Fibroblast of lung (primary cell): ENCODE measurements around the gene KRTAP1-4. TPM values are rescaled to one million over a fixed set of nuclear protein-coding genes. Genes with fewer than 3 reads are reported as not detected.
A peak's percentile ranks its signal among the peaks of the same experiment; 100 is the strongest.

Source experiments
- DNase-seq, 2 donors: peaks; one replicate each; pipeline versions ENCODE4 v3.0.0 to v3.0.0-alpha.2; 2010; ENCODE audit warnings: low read depth in 2 of 2
- H2AFZ ChIP-seq: 2 replicates; pipeline ENCODE4 v1.5.1; 2012; ENCODE audit warnings: low read length, control low read depth, inconsistent platforms
- H3K27ac ChIP-seq: 2 replicates; pipeline ENCODE4 v1.5.1; 2011; ENCODE audit warnings: low read length, control low read depth; ENCODE audit not compliant: insufficient read depth
- H3K27me3 ChIP-seq: 2 replicates; pipeline ENCODE4 v1.5.1; 2011; ENCODE audit warnings: mild to moderate bottlenecking, low read length; ENCODE audit not compliant: control insufficient read depth, insufficient read depth
- H3K36me3 ChIP-seq: 2 replicates; pipeline ENCODE4 v1.5.1; 2011; ENCODE audit warnings: low read length; ENCODE audit not compliant: control insufficient read depth, insufficient read depth
- H3K4me1 ChIP-seq: 2 replicates; pipeline ENCODE4 v1.5.1; 2011; ENCODE audit warnings: low read length; ENCODE audit not compliant: control insufficient read depth, insufficient read depth; ENCODE audit errors: extremely low read depth
- H3K4me2 ChIP-seq: 2 replicates; pipeline ENCODE4 v1.5.1; 2011; ENCODE audit warnings: low read length, control low read depth; ENCODE audit not compliant: insufficient read depth; ENCODE audit errors: extremely low read depth
- H3K4me3 ChIP-seq, 4 experiments: fragments of 200-600 bp in 1 of 4; sonication (generic) in 1 of 4; replicated peaks in 1 of 4; 2 replicates each; pipeline ENCODE4 v1.5.1; 2011 to 2016; ENCODE audit warnings: low read length in 4 of 4, low read depth in 3 of 4, mild to moderate bottlenecking in 3 of 4, control low read depth in 2 of 4, inconsistent platforms in 1 of 4, mixed read lengths in 1 of 4; ENCODE audit not compliant: insufficient read depth in 1 of 4; ENCODE audit errors: control extremely low read depth in 1 of 4
- H3K79me2 ChIP-seq: 2 replicates; pipeline ENCODE4 v1.5.1; 2012; ENCODE audit warnings: mild to moderate bottlenecking, low read length, inconsistent platforms; ENCODE audit not compliant: control insufficient read depth, insufficient read depth
- H3K9ac ChIP-seq: 2 replicates; pipeline ENCODE4 v1.5.1; 2011; ENCODE audit warnings: mild to moderate bottlenecking, low read length, control low read depth; ENCODE audit not compliant: insufficient read depth
- H3K9me3 ChIP-seq: 2 replicates; pipeline ENCODE4 v1.5.1; 2012; ENCODE audit warnings: low read depth, low read length; ENCODE audit not compliant: control insufficient read depth, insufficient read depth
- H4K20me1 ChIP-seq: 2 replicates; pipeline ENCODE4 v1.5.1; 2011; ENCODE audit warnings: low read length; ENCODE audit not compliant: control insufficient read depth, insufficient read depth; ENCODE audit errors: extremely low read depth
- EZH2 ChIP-seq: IDR thresholded peaks from 2 replicates; pipeline ENCODE4 v1.5.1; 2012; ENCODE audit warnings: low read length, control low read depth, mild to moderate bottlenecking; ENCODE audit errors: missing control alignments
- polyA plus RNA-seq, 2 donors: library from polyadenylated mRNA; depleted of rRNA in 1 of 2; stranded (reverse) in 1 of 2; unstranded in 1 of 2; fragments of >200 nt; gene quantifications; 2 replicates each; pipeline ENCODE4 v1.2.1, GENCODE V29; 2011 to 2012; ENCODE audit warnings: missing spikeins in 1 of 2
- total RNA-seq: library from RNA; depleted of rRNA; stranded (reverse); fragments of >200 nt; gene quantifications from 2 replicates; pipeline ENCODE4 v1.2.1, GENCODE V29; 2014
- TF ChIP-seq, protein P1 (sequence below), 2 donors: IDR thresholded peaks in 1 of 2; conservative IDR thresholded peaks in 1 of 2; 1 replicate in 1 of 2; 2 replicates in 1 of 2; pipeline ENCODE4 v1.5.1; 2011 to 2012; ENCODE audit warnings: low read length in 2 of 2, control low read depth in 1 of 2, inconsistent platforms in 1 of 2, low read depth in 1 of 2, mild to moderate bottlenecking in 1 of 2

Gene KRTAP1-4
- total and polyA plus RNA-seq, 2 donors (not counting 1 experiment from before 2014, with no cell fraction given), result not detected

DNA sequence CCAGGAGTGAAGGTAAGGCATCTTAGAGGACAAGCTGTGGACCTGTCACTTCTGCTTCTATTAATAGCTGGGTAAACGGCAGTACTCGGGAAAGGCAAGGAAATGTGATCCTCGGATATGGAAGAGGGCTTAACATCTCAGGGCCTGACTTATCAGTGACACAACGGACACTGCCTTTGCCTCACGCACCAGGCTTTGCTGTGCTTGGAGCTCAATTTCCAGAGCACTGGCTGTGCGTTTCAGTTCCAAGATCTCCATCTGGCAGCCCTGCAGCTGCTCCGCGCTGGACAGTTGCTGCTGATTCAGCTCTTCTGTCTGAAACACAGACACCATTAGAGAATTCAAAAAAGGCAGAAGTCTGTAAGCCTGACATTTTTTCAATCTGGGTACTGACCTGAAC lies 49.4 kb downstream of the KRTAP1-4 start:
- peak in 1 of 2 donors; percentile 53 for DNase-seq
- peaks cover 6% of the 10 kb centered on the region for H3K4me1 ChIP-seq
- H3K4me2 ChIP-seq, result peak overlapping the region; percentile 69
- no peaks in the 10 kb centered on the region for H3K79me2 ChIP-seq
- H3K4me3 ChIP-seq, result peak overlapping the region in 1 of 4 experiments; percentile 15
- no peaks in the 10 kb centered on the region for H3K9me3 ChIP-seq
- H4K20me1 ChIP-seq, result no peaks in the 10 kb centered on the region
- H3K9ac ChIP-seq, result no peak overlapping the region
- no peaks in the 10 kb centered on the region for H3K36me3 ChIP-seq
- no peak for TF ChIP-seq EZH2
- TF ChIP-seq, protein P1, sequence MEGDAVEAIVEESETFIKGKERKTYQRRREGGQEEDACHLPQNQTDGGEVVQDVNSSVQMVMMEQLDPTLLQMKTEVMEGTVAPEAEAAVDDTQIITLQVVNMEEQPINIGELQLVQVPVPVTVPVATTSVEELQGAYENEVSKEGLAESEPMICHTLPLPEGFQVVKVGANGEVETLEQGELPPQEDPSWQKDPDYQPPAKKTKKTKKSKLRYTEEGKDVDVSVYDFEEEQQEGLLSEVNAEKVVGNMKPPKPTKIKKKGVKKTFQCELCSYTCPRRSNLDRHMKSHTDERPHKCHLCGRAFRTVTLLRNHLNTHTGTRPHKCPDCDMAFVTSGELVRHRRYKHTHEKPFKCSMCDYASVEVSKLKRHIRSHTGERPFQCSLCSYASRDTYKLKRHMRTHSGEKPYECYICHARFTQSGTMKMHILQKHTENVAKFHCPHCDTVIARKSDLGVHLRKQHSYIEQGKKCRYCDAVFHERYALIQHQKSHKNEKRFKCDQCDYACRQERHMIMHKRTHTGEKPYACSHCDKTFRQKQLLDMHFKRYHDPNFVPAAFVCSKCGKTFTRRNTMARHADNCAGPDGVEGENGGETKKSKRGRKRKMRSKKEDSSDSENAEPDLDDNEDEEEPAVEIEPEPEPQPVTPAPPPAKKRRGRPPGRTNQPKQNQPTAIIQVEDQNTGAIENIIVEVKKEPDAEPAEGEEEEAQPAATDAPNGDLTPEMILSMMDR (conservative IDR thresholded peaks at IDR 0.05 in 1 of 2, IDR thresholded peaks at IDR 0.05 in 1 of 2; ENCODE audit: low read depth in 1 of 2, low read length in 2 of 2), result no peak
- peak overlapping the region; percentile 84 for H2AFZ ChIP-seq
- H3K27me3 ChIP-seq, result no peaks in the 10 kb centered on the region
- no peak overlapping the region for H3K27ac ChIP-seq

DNA sequence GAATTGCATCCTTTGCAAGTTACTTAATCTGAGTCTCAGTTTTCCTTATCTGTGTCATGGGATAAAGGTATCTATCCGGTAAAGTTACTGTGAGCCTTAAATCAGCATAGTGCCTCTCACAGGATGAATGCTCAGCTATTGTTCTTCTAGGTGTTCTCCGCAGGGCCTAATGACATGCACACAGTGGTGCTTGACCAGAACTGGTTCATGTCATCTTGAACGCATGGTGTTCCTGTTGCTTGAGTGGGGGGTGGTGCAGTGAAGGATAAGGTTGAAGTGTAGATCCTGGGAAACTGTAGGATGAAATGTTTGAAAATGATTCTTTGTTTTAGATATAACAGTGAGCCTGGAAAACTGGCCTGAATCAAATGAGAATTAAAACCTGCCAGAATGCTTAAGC lies 49.9 kb downstream of the KRTAP1-4 start:
- Histone ChIP-seq H3K4me3 (no peak overlapping the region), H3K4me1 (peaks cover 6% of the 10 kb centered on the region), H3K36me3 (no peaks in the 10 kb centered on the region), H3K27ac (no peak overlapping the region), H3K9me3 (no peaks in the 10 kb centered on the region), H3K9ac (no peak overlapping the region), H3K27me3 (no peaks in the 10 kb centered on the region), H3K79me2 (no peaks in the 10 kb centered on the region), H3K4me2 (no peak overlapping the region), H4K20me1 (no peaks in the 10 kb centered on the region), H2AFZ (no peak overlapping the region)
- DNase-seq, result no peak
- TF ChIP-seq EZH2, result no peak
- TF ChIP-seq, protein P1 (conservative IDR thresholded peaks at IDR 0.05 in 1 of 2, IDR thresholded peaks at IDR 0.05 in 1 of 2; ENCODE audit: low read depth in 1 of 2, low read length in 2 of 2), result no peak

Other genes with a start within 250 kb of the KRTAP1-4 start
Only the 30 nearest of the 38 such genes appear.
- gene KRT12, start 163.0 kb downstream of the KRTAP1-4 start, total RNA-seq, result not detected in 2 replicates
- gene KRT12, start 163.0 kb downstream of the KRTAP1-4 start, polyA plus RNA-seq, result not detected in 2 replicates
- gene KRT20, start 145.0 kb downstream of the KRTAP1-4 start, total RNA-seq, result not detected in 2 replicates
- not detected in 2 replicates for gene KRT20, start 145.0 kb downstream of the KRTAP1-4 start, polyA plus RNA-seq
- gene KRT23, start 92.5 kb downstream of the KRTAP1-4 start, total RNA-seq, result not detected in 2 replicates
- gene KRT23, start 92.5 kb downstream of the KRTAP1-4 start, polyA plus RNA-seq, result 0.11 and 0.17 TPM in 2 replicates
- 0.26 and 0.33 TPM in 2 replicates for gene KRT39, start 63.2 kb downstream of the KRTAP1-4 start, total RNA-seq
- gene KRT39, start 63.2 kb downstream of the KRTAP1-4 start, polyA plus RNA-seq, result 0.19 and 0.22 TPM in 2 replicates
- gene KRT40, start 45.9 kb downstream of the KRTAP1-4 start, total RNA-seq, result not detected in 2 replicates
- 0.03 and 0.05 TPM in 2 replicates for gene KRT40, start 45.9 kb downstream of the KRTAP1-4 start, polyA plus RNA-seq
- not detected in 2 replicates for gene KRTAP3-3, start 36.0 kb downstream of the KRTAP1-4 start, total RNA-seq
- gene KRTAP3-3, start 36.0 kb downstream of the KRTAP1-4 start, polyA plus RNA-seq, result not detected in 2 replicates
- not detected in 2 replicates for gene KRTAP3-2, start 30.3 kb downstream of the KRTAP1-4 start, total RNA-seq
- gene KRTAP3-2, start 30.3 kb downstream of the KRTAP1-4 start, polyA plus RNA-seq, result not detected in 2 replicates
- gene KRTAP3-1, start 21.1 kb downstream of the KRTAP1-4 start, total RNA-seq, result not detected in 2 replicates
- not detected in 2 replicates for gene KRTAP3-1, start 21.1 kb downstream of the KRTAP1-4 start, polyA plus RNA-seq
- gene KRTAP1-5, start 3.0 kb downstream of the KRTAP1-4 start, total RNA-seq, result 0.17 TPM in 1 of 2 replicates, not detected in the other
- gene KRTAP1-5, start 3.0 kb downstream of the KRTAP1-4 start, polyA plus RNA-seq, result 6.2 and 6.3 TPM in 2 replicates
- not detected in 2 replicates for gene KRTAP1-3, start 4.7 kb upstream of the KRTAP1-4 start, total RNA-seq
- not detected in 2 replicates for gene KRTAP1-3, start 4.7 kb upstream of the KRTAP1-4 start, polyA plus RNA-seq
- gene KRTAP1-1, start 11.3 kb upstream of the KRTAP1-4 start, total RNA-seq, result not detected in 2 replicates
- 0.25 and 0.64 TPM in 2 replicates for gene KRTAP1-1, start 11.3 kb upstream of the KRTAP1-4 start, polyA plus RNA-seq
- not detected in 2 replicates for gene KRTAP2-1, start 17.1 kb upstream of the KRTAP1-4 start, total RNA-seq
- gene KRTAP2-1, start 17.1 kb upstream of the KRTAP1-4 start, polyA plus RNA-seq, result not detected in 2 replicates
- not detected in 2 replicates for gene KRTAP2-2, start 25.0 kb upstream of the KRTAP1-4 start, total RNA-seq
- not detected in 2 replicates for gene KRTAP2-2, start 25.0 kb upstream of the KRTAP1-4 start, polyA plus RNA-seq
- gene KRTAP2-3, start 29.9 kb upstream of the KRTAP1-4 start, total RNA-seq, result not detected in 2 replicates
- gene KRTAP2-3, start 29.9 kb upstream of the KRTAP1-4 start, polyA plus RNA-seq, result 0.84 and 2.6 TPM in 2 replicates
- not detected in 2 replicates for gene KRTAP2-4, start 35.7 kb upstream of the KRTAP1-4 start, total RNA-seq
- gene KRTAP2-4, start 35.7 kb upstream of the KRTAP1-4 start, polyA plus RNA-seq, result not detected in 2 replicates
- not detected in 2 replicates for gene KRTAP4-7, start 54.0 kb upstream of the KRTAP1-4 start, total RNA-seq
- not detected in 2 replicates for gene KRTAP4-7, start 54.0 kb upstream of the KRTAP1-4 start, polyA plus RNA-seq
- gene KRTAP4-8, start 67.9 kb upstream of the KRTAP1-4 start, total RNA-seq, result not detected in 2 replicates
- gene KRTAP4-8, start 67.9 kb upstream of the KRTAP1-4 start, polyA plus RNA-seq, result not detected in 2 replicates
- not detected in 2 replicates for gene KRTAP4-16, start 72.0 kb upstream of the KRTAP1-4 start, total RNA-seq
- not detected in 2 replicates for gene KRTAP4-16, start 72.0 kb upstream of the KRTAP1-4 start, polyA plus RNA-seq
- gene KRTAP4-9, start 75.2 kb upstream of the KRTAP1-4 start, total RNA-seq, result not detected in 2 replicates
- not detected in 2 replicates for gene KRTAP4-9, start 75.2 kb upstream of the KRTAP1-4 start, polyA plus RNA-seq
- gene KRTAP4-11, start 88.2 kb upstream of the KRTAP1-4 start, total RNA-seq, result not detected in 2 replicates
- gene KRTAP4-11, start 88.2 kb upstream of the KRTAP1-4 start, polyA plus RNA-seq, result not detected in 2 replicates
- not detected in 2 replicates for gene KRTAP4-12, start 94.0 kb upstream of the KRTAP1-4 start, total RNA-seq
- 0.23 TPM in 1 of 2 replicates, not detected in the other for gene KRTAP4-12, start 94.0 kb upstream of the KRTAP1-4 start, polyA plus RNA-seq
- gene KRTAP4-6, start 110.3 kb upstream of the KRTAP1-4 start, total RNA-seq, result not detected in 2 replicates
- gene KRTAP4-6, start 110.3 kb upstream of the KRTAP1-4 start, polyA plus RNA-seq, result not detected in 2 replicates
- not detected in 2 replicates for gene KRTAP4-5, start 119.6 kb upstream of the KRTAP1-4 start, total RNA-seq
- gene KRTAP4-5, start 119.6 kb upstream of the KRTAP1-4 start, polyA plus RNA-seq, result not detected in 2 replicates
- not detected in 2 replicates for gene KRTAP4-4, start 130.6 kb upstream of the KRTAP1-4 start, total RNA-seq
- gene KRTAP4-4, start 130.6 kb upstream of the KRTAP1-4 start, polyA plus RNA-seq, result not detected in 2 replicates
- not detected in 2 replicates for gene KRTAP4-3, start 138.0 kb upstream of the KRTAP1-4 start, total RNA-seq
- not detected in 2 replicates for gene KRTAP4-3, start 138.0 kb upstream of the KRTAP1-4 start, polyA plus RNA-seq
- not detected in 2 replicates for gene KRTAP4-2, start 148.0 kb upstream of the KRTAP1-4 start, total RNA-seq
- gene KRTAP4-2, start 148.0 kb upstream of the KRTAP1-4 start, polyA plus RNA-seq, result not detected in 2 replicates
- gene KRTAP4-1, start 154.7 kb upstream of the KRTAP1-4 start, total RNA-seq, result not detected in 2 replicates
- gene KRTAP4-1, start 154.7 kb upstream of the KRTAP1-4 start, polyA plus RNA-seq, result not detected in 2 replicates
- not detected in 2 replicates for gene KRTAP9-1, start 159.7 kb upstream of the KRTAP1-4 start, total RNA-seq
- not detected in 2 replicates for gene KRTAP9-1, start 159.7 kb upstream of the KRTAP1-4 start, polyA plus RNA-seq
- gene KRTAP9-2, start 196.5 kb upstream of the KRTAP1-4 start, total RNA-seq, result not detected in 2 replicates
- not detected in 2 replicates for gene KRTAP9-2, start 196.5 kb upstream of the KRTAP1-4 start, polyA plus RNA-seq
- not detected in 2 replicates for gene KRTAP9-3, start 202.3 kb upstream of the KRTAP1-4 start, total RNA-seq
- gene KRTAP9-3, start 202.3 kb upstream of the KRTAP1-4 start, polyA plus RNA-seq, result not detected in 2 replicates